GM23338 (cell line): ENCODE measurements around the gene ATP1B3. TPM values are rescaled to one million over a fixed set of nuclear protein-coding genes. Genes with fewer than 3 reads are reported as not detected.

Experiments
- ATAC-seq: fragments of 200-7000 bp; cut with Tn5 transposase; 3 replicates; pipeline ENCODE4 v1.9.1; 2020
- DNase-seq: peaks from one replicate; pipeline ENCODE4 v3.0.0-alpha.2; 2015; ENCODE audit warnings: low spot score
- H2AFZ ChIP-seq: fragments of 200-600 bp; sonication (generic); 2 replicates; pipeline ENCODE4 v1.8.0; 2016; ENCODE audit warnings: antibody characterized with exemption, mild to moderate bottlenecking, moderate library complexity
- H3F3A ChIP-seq: fragments of 200-600 bp; sonication (generic); replicated peaks from 2 replicates; pipeline ENCODE4 v1.8.0; 2017; ENCODE audit warnings: antibody characterized with exemption, mixed run types, low read depth
- H3K27ac ChIP-seq: fragments of 200-600 bp; sonication (generic); 2 replicates; pipeline ENCODE4 v1.6.1; 2016; ENCODE audit warnings: low read depth
- H3K27me3 ChIP-seq: fragments of 200-600 bp; sonication (generic); 2 replicates; pipeline ENCODE4 v1.8.0; 2016; ENCODE audit warnings: mild to moderate bottlenecking, mixed run types, moderate library complexity; ENCODE audit not compliant: insufficient read depth
- H3K36me3 ChIP-seq: fragments of 200-600 bp; sonication (generic); 2 replicates; pipeline ENCODE4 v1.8.0; 2016; ENCODE audit warnings: mild to moderate bottlenecking; ENCODE audit not compliant: insufficient read depth
- H3K4me1 ChIP-seq: fragments of 200-600 bp; sonication (generic); 2 replicates; pipeline ENCODE4 v1.8.0; 2016; ENCODE audit warnings: mild to moderate bottlenecking, moderate library complexity; ENCODE audit not compliant: insufficient read depth
- H3K4me2 ChIP-seq: fragments of 200-600 bp; sonication (generic); 2 replicates; pipeline ENCODE4 v1.7.1; 2017; ENCODE audit warnings: mixed run types
- H3K4me3 ChIP-seq: fragments of 200-600 bp; sonication (generic); 2 replicates; pipeline ENCODE4 v1.6.1; 2016; ENCODE audit warnings: mixed run types
- H3K79me2 ChIP-seq: fragments of 200-600 bp; sonication (generic); replicated peaks from 2 replicates; pipeline ENCODE4 v1.8.0; 2017; ENCODE audit warnings: mild to moderate bottlenecking; ENCODE audit not compliant: insufficient read depth
- H3K9me2 ChIP-seq: fragments of 200-600 bp; sonication (generic); 2 replicates; pipeline ENCODE4 v1.8.0; 2017; ENCODE audit not compliant: insufficient read depth
- H4K20me1 ChIP-seq: fragments of 200-600 bp; sonication (generic); replicated peaks from 2 replicates; pipeline ENCODE4 v1.8.0; 2017; ENCODE audit warnings: mild to moderate bottlenecking; ENCODE audit not compliant: insufficient read depth
- H3K27ac Mint-ChIP-seq: 2 replicates; pipeline ENCODE4 v1.8.0; 2020; ENCODE audit warnings: inconsistent platforms, mild to moderate bottlenecking, moderate library complexity, mixed read lengths
- H3K27me3 Mint-ChIP-seq: 3 replicates; pipeline ENCODE4 v1.8.0; 2022; ENCODE audit warnings: low read depth, mild to moderate bottlenecking, moderate library complexity, mixed read lengths, inconsistent platforms; ENCODE audit not compliant: insufficient read depth, poor library complexity
- H3K36me3 Mint-ChIP-seq: 3 replicates; pipeline ENCODE4 v1.8.0; 2021; ENCODE audit warnings: low read depth, mild to moderate bottlenecking, inconsistent platforms, moderate library complexity, mixed read lengths
- H3K4me1 Mint-ChIP-seq: 3 replicates; pipeline ENCODE4 v1.8.0; 2020; ENCODE audit warnings: mild to moderate bottlenecking, inconsistent platforms, mixed read lengths
- H3K4me3 Mint-ChIP-seq: 3 replicates; pipeline ENCODE4 v1.8.0; 2021; ENCODE audit warnings: moderate library complexity, mild to moderate bottlenecking, inconsistent platforms, mixed read lengths
- H3K9me3 Mint-ChIP-seq: 3 replicates; pipeline ENCODE4 v1.8.0; 2020; ENCODE audit warnings: moderate library complexity, mild to moderate bottlenecking, inconsistent platforms, mixed read lengths
- CREB1 ChIP-seq: fragments of 250-450 bp; sonication (Bioruptor Pico); IDR thresholded peaks from 2 replicates; pipeline ENCODE4 v1.5.0; 2020; ENCODE audit warnings: low read depth, mild to moderate bottlenecking, moderate library complexity
- CTCF ChIP-seq, 2 experiments: fragments of 200-600 bp in 1 of 2; sonication (generic) in 1 of 2; conservative IDR thresholded peaks; 2 replicates each; pipeline versions ENCODE4 v1.5.1 to v1.6.1; 2016 to 2017; ENCODE audit warnings: antibody characterized with exemption in 2 of 2, low read depth in 2 of 2, mild to moderate bottlenecking in 2 of 2, moderate library complexity in 1 of 2
- ETS1 ChIP-seq: IDR thresholded peaks from 2 replicates; pipeline ENCODE4 v1.6.1; 2016; ENCODE audit warnings: antibody characterized with exemption
- EZH2 ChIP-seq: fragments of 200-600 bp; sonication (generic); IDR thresholded peaks from one replicate; pipeline ENCODE4 v1.8.0; 2017; ENCODE audit warnings: antibody characterized with exemption, mild to moderate bottlenecking, low read depth; ENCODE audit not compliant: unreplicated experiment
- EZH2phosphoT487 ChIP-seq: fragments of 200-600 bp; sonication (generic); IDR thresholded peaks from one replicate; pipeline ENCODE4 v1.8.1; 2018; ENCODE audit warnings: antibody characterized with exemption; ENCODE audit not compliant: unreplicated experiment
- JUNB ChIP-seq: IDR thresholded peaks from one replicate; pipeline ENCODE4 v1.6.1; 2016; ENCODE audit warnings: antibody characterized with exemption; ENCODE audit not compliant: unreplicated experiment
- NANOG ChIP-seq: IDR thresholded peaks from 2 replicates; pipeline ENCODE4 v1.6.1; 2016; ENCODE audit warnings: antibody characterized with exemption, borderline replicate concordance
- POLR2AphosphoS5 ChIP-seq: IDR thresholded peaks from 2 replicates; pipeline ENCODE4 v1.6.1; 2016; ENCODE audit warnings: antibody characterized with exemption, low read depth
- REST ChIP-seq: IDR thresholded peaks from one replicate; pipeline ENCODE4 v1.6.1; 2018; ENCODE audit warnings: antibody characterized with exemption; ENCODE audit not compliant: unreplicated experiment
- STAT1 ChIP-seq: IDR thresholded peaks from one replicate; pipeline ENCODE4 v1.6.1; 2016; ENCODE audit warnings: antibody characterized with exemption; ENCODE audit not compliant: unreplicated experiment
- ZNF114 ChIP-seq: fragments of 250-450 bp; sonication (Bioruptor Pico); IDR thresholded peaks from 2 replicates; pipeline ENCODE4 v1.5.0; 2020; ENCODE audit warnings: mild to moderate bottlenecking, moderate library complexity
- ZNF331 ChIP-seq: fragments of 250-450 bp; sonication (Bioruptor Pico); IDR thresholded peaks from 2 replicates; pipeline ENCODE4 v1.5.0; 2020; ENCODE audit warnings: low read depth, mild to moderate bottlenecking, moderate library complexity
- ZNF462 ChIP-seq: fragments of 250-450 bp; sonication (Bioruptor Pico); IDR thresholded peaks from 2 replicates; pipeline ENCODE4 v1.5.0; 2020; ENCODE audit warnings: mild to moderate bottlenecking, moderate library complexity
- polyA plus RNA-seq: library from polyadenylated mRNA; unstranded; fragments of >200 nt; fragmentation: Nextera tagmentation; extraction: Ambion mirVana; gene quantifications from 2 replicates; pipeline ENCODE4 v1.2.1, GENCODE V29; 2016
- total RNA-seq: library from RNA; depleted of rRNA; stranded (reverse); fragments of >200 nt; shearing (Covaris generic); gene quantifications from 2 replicates; pipeline ENCODE4 v1.2.3, GENCODE V29; 2014

Gene ATP1B3
- total and polyA plus RNA-seq, 2 experiments from 2014 or later, result 135 to 315 TPM

GRCh38 chr3:141895731-141896130 is 19.3 kb downstream of the ATP1B3 start (continued):
- TF ChIP-seq CTCF (conservative IDR thresholded peaks at IDR 0.05; ENCODE audit: low read depth in 2 of 2), result no peak
- TF ChIP-seq NANOG, result no peak
- no peak for TF ChIP-seq EZH2
- no peak for TF ChIP-seq ETS1
- TF ChIP-seq JUNB, result no peak
- TF ChIP-seq POLR2AphosphoS5, result no peak
- TF ChIP-seq ZNF114 (CRISPR knock-in tag), result no peak
- TF ChIP-seq STAT1, result no peak

- H3K27ac Mint-ChIP-seq, result no peak overlapping the region
- H3K4me3 Mint-ChIP-seq, result no peak overlapping the region
- H3K36me3 Mint-ChIP-seq, result peaks cover 72% of the 10 kb centered on the region
- Histone ChIP-seq H3K4me2 (no peak overlapping the region), H3K9me2 (no peaks in the 10 kb centered on the region), H4K20me1 (peaks cover 39% of the 10 kb centered on the region), H2AFZ (no peak overlapping the region), H3K27ac (no peak overlapping the region), H3K27me3 (no peaks in the 10 kb centered on the region), H3F3A (no peaks in the 10 kb centered on the region), H3K36me3 (peaks cover 23% of the 10 kb centered on the region), H3K4me1 (no peaks in the 10 kb centered on the region), H3K4me3 (no peak overlapping the region), H3K79me2 (peaks cover 94% of the 10 kb centered on the region)
- peaks cover 41% of the 10 kb centered on the region for H3K9me3 Mint-ChIP-seq
- H3K4me1 Mint-ChIP-seq, result peaks cover 6% of the 10 kb centered on the region; the same call in 1 of the 3 replicates
- ATAC-seq (no peak), DNase-seq (no peak)
- no peaks in the 10 kb centered on the region for H3K27me3 Mint-ChIP-seq
- TF ChIP-seq ZNF462 (CRISPR knock-in tag) (no peak), ETS1 (no peak), EZH2phosphoT487 (no peak), STAT1 (no peak), ZNF331 (no peak), CREB1 (CRISPR knock-in tag) (no peak), JUNB (no peak), REST (no peak)
Observed at GRCh38 chr3:141898908-141899307, 22.5 kb downstream of the ATP1B3 start.
